H7 (cell line): ENCODE measurements around the gene CHORDC1. TPM values are rescaled to one million over a fixed set of nuclear protein-coding genes. Genes with fewer than 3 reads are reported as not detected.
"Not testable (repeated sequence)": the region's sequence is repeated elsewhere in the genome, so short reads cannot be mapped to it uniquely, and the experiment has no call there.

Experiments
- DNase-seq: peaks from one replicate; pipeline ENCODE4 v3.0.0; 2012
- H3K27me3 ChIP-seq: 2 replicates; pipeline ENCODE4 v1.6.0; 2011; ENCODE audit warnings: mild to moderate bottlenecking, low read length; ENCODE audit not compliant: control insufficient read depth, insufficient read depth
- H3K36me3 ChIP-seq: replicated peaks from 2 replicates; pipeline ENCODE4 v1.5.1; 2011; ENCODE audit warnings: low read length; ENCODE audit not compliant: control insufficient read depth, insufficient read depth
- H3K4me3 ChIP-seq: 2 replicates; pipeline ENCODE4 v1.5.1; 2011; ENCODE audit warnings: low read depth, mild to moderate bottlenecking, control low read depth, low read length, moderate library complexity; ENCODE audit not compliant: insufficient read depth
- total RNA-seq: library from RNA; depleted of rRNA; stranded (reverse); fragments of >200 nt; shearing (Covaris generic); gene quantifications from 2 replicates; pipeline ENCODE4 v1.2.3, GENCODE V29; 2014

CHORDC1 gene
- total RNA-seq, 1 experiment from 2014 or later, result 23.7 TPM

DNA sequence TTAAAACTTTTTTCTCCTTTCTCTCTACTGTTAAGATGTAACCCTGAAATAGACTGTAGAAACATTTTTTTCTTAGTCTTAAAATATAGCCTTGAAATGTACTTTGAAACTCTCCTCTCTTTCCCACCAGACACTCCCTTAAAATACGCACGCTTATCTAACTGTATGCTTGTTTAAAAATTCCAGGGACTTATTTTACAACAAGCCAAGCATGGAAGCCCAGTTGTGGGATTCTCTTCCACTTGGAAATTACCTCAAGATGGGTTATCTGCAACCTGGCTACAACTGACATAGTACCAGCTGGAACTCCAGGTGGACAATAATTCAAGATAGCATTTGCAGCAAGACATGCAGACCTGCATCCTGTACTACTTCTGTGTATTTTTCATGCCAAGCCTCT, 12.1 kb upstream of the CHORDC1 start:
- DNase-seq, result no peak
- no peak overlapping the region for H3K4me3 ChIP-seq
- no peaks in the 10 kb centered on the region for H3K27me3 ChIP-seq
- no peaks in the 10 kb centered on the region for H3K36me3 ChIP-seq

DNA sequence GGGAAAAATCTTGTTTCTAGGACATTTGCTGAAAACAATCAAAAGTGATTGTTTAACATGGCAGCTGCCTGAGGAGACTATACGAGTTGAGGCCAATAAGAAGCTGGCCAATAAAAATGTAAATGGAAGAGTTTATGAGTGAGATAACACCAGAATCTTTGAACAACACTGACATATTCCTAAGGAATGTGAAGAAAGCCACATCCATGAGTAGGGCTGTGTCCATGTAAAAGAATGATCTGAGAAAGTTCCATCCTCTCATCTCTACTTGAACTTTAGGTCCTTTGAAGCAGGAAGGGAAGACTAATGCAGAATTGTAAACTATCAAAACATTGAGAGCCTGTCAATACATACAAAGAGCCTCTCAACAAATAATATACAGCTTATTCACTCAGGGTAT, 6.9 kb upstream of the CHORDC1 start:
- no peak for DNase-seq
- Histone ChIP-seq H3K4me3 (no peak overlapping the region), H3K36me3 (no peaks in the 10 kb centered on the region), H3K27me3 (no peaks in the 10 kb centered on the region)

DNA sequence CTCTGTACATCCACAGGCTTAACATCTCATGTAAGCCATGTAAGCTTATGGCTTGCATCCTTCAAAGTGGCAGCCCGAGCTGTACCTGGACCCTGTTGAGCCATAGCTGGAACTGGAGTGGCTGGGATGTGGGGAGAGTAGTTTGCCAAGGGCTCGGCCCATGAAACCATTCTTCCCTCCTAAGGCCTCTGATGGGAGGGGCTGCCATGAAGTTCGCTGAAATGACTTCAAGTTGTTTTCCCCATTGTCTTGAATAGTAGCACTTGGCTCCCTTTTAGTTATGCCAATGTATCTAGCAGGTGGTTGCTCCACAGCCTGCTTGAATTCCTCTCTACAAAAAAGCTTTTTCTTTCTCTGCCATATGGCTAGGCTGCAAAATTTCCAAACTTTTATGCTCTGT, 5.2 kb upstream of the CHORDC1 start:
- no peak for DNase-seq
- no peak overlapping the region for H3K4me3 ChIP-seq
- H3K36me3 ChIP-seq, result no peaks in the 10 kb centered on the region
- H3K27me3 ChIP-seq, result no peaks in the 10 kb centered on the region

DNA sequence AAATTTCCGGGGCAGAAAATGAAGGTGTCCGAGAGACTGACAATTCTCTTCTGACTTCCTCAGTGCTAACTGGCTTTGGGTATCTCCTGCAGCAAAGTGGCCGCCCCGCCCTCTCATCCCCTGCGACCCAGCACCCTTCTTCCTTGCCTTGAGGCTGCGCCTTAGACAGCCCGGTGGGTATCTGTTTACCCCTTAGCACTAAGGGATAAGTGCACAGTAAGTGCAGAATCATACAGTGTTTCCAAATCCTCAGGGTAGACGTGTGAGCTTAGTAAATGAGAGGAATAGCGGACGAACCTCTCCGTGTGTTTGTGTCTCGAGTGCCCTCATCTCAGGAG, 368 bp upstream of the CHORDC1 start:
- Histone ChIP-seq H3K4me3 (peak overlapping the region; percentile 81), H3K27me3 (no peaks in the 10 kb centered on the region), H3K36me3 (no peaks in the 10 kb centered on the region)
- DNase-seq, result no peak

DNA sequence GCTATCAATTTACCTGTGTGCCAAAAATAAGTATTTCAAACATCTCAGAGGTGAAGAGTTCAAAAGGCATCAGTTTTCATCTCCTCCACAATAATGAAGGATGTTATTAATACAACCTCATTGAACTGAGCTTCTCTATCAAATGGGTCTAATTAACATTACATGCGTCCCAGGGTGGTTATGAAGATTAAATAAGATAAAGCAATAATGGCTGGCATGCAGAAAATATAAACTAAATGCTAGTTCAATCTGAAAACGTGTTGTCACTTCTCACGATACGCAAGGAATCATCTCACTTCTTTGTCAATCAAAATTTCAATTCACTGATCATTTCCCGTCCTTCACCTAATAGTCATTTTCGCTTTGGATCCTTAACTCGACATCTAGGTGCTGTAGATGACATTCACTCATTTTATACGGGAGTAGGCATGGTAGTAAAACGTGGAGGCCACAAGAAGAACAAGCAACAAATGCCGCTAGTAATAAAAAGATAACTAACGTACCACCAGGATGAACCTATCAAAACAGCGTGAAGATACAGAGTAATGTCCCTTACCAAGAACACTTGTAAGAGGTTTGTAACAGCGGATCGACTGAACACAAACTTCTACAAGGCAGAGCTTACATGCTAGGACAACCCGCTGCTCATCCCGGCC, 918 bp downstream of the CHORDC1 start:
- Histone ChIP-seq H3K27me3 (no peaks in the 10 kb centered on the region), H3K4me3 (peak overlapping the region; percentile 81), H3K36me3 (no peaks in the 10 kb centered on the region)
- no peak for DNase-seq

DNA sequence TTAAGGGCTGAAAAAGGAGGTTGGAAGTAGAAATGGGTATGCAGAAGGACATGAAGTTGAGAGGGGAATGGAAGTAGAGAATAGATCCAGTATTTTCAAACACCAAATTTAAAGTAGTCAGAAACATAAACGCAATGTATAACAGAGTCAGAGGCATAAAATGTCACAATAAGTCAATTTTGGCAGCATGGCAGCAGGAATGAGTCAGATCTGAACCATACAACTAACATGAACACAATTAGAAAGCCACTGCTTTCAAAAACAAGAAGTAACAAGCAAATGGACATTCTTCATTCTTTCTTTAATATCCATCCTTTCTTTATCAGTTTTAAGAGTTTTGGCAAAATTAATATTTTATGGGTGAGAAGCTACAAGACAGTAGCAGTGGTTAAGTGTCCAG, 2.5 kb downstream of the CHORDC1 start:
- no peak overlapping the region for H3K4me3 ChIP-seq

DNA sequence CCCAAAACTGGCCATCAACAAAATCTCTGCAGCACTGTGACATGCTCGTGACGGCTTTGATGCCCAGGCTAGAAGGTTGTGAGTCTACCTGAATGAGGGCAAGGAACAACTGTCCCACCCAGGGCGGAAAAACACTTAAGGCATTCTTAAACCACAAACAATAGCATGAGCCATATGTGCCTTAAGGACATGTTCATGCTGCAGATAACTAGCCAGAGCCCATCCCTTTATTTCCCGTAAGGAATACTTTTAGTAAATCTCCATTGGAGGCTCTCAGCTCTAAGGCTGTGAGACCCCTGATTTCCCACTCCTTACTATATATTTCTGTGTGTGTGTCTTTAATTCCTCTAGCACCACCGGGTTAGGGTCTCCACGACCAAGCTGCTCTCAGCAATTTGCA, 3.4 kb downstream of the CHORDC1 start:
- DNase-seq, result no peak
- H3K4me3 ChIP-seq, result no peak overlapping the region
- H3K36me3 ChIP-seq, result no peaks in the 10 kb centered on the region
- H3K27me3 ChIP-seq, result no peaks in the 10 kb centered on the region

More for the DNA sequence above, 2.5 kb downstream of the CHORDC1 start:
- no peak for DNase-seq
- H3K36me3 ChIP-seq, result no peaks in the 10 kb centered on the region
- no peaks in the 10 kb centered on the region for H3K27me3 ChIP-seq

DNA sequence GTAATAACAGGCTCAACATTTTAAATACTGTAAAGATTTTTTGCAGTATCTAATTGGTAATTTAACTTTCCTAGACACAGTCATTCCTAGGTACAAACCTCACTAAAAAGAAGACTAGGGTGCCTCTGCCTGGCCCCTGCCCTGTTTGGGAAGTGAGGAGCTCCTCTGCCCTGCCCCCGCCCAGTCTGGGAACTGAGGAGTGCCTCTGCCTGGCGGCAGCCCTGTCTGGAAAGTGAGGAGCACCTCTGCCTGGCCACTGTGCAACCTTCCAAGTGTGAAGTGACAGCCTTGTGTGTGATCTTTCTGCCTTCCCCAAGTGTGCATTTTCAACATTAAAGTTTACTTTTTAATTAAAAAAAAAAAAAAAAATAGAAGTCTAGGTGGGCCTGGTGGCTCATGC, 4.2 kb downstream of the CHORDC1 start:
- peak; percentile 21 for DNase-seq
- no peaks in the 10 kb centered on the region for H3K27me3 ChIP-seq
- no peak overlapping the region for H3K4me3 ChIP-seq
- no peaks in the 10 kb centered on the region; the same call in 1 of the 2 replicates for H3K36me3 ChIP-seq

DNA sequence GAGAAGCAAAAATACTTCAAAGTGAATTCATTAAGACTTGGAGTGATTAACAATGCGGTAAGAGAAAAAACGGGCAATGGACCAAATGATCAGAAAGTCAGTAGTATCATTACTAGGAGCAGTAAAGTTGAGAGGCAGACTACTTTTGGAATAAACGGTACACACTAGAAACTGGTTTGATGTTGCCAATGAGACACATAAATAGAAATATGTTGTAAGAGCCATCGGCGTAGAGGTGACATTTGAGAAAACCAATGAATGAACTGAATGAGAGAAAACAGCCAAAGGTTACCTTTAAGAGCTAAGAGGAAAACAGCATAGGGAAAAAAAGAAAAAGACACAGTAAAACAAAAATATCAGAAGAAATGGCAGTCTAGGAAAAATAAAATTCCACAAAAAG, 6.2 kb downstream of the CHORDC1 start:
- DNase-seq, result no peak
- peaks cover 3% of the 10 kb centered on the region; the same call in 1 of the 2 replicates for H3K36me3 ChIP-seq
- no peak overlapping the region for H3K4me3 ChIP-seq
- no peaks in the 10 kb centered on the region for H3K27me3 ChIP-seq

DNA sequence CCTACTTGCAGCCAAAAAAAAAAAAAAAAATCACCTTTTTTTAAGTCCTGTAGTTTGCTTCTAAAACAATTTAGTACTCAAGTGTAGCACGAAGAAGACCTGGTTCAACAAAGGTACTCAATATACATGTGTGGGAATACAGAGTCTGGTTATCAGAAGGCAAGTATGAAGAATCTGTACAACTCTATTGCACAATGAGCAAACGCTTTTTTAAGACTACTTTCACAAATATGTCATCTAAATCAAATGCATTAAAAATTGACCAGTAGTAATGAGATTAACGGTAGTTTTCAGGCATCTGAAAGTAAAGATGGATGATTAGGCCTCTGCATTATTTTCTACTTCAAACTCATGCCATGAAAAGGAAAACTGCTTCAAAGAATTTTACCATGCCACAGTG, 9.5 kb downstream of the CHORDC1 start:
- Histone ChIP-seq H3K4me3 (no peak overlapping the region), H3K36me3 (peaks cover 6% of the 10 kb centered on the region), H3K27me3 (no peaks in the 10 kb centered on the region)
- no peak for DNase-seq

DNA sequence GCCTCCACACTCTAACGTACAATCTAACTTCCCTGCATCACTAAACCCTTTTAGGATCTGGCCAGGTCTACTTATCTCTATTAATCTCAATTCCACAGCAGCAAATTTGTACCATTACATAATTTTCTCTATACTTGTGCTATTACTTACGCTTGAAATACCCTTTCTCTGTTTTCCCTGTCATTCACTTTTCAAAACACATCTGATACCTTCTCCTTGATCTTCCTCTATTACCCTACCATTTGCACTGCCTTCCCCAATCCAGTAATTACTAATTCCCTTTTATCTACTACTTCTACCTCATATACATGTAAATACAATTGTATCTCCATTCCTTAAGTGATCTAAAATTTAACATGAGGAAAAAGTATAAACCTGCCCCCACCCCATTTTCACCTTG, 14.0 kb downstream of the CHORDC1 start:
- H3K4me3 ChIP-seq, result no peak overlapping the region
- DNase-seq, result no peak
- H3K36me3 ChIP-seq, result peaks cover 9% of the 10 kb centered on the region
- no peaks in the 10 kb centered on the region for H3K27me3 ChIP-seq

DNA sequence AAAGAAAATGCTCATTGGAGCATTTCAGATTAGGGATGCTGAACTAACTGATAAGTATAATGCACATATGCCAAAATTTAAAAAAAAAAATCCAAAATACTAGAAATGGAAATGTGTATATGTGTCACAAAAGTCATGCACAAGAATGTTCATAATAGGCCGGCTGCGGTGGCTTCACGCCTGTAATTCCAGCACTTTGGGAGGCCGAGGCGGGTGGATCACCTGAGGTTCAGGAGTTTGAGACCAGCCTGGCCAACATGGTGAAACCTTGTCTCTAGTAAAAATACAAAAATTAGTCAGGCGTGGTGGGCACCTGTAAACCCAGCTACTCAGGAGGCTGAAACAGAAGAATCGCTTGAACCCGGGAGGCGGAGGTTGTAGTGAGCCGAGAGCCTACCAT, 14.9 kb downstream of the CHORDC1 start:
- not testable (repeated sequence) for H3K27me3 ChIP-seq, DNase-seq, H3K4me3 ChIP-seq
- H3K36me3 ChIP-seq, result peaks cover 10% of the 10 kb centered on the region

DNA sequence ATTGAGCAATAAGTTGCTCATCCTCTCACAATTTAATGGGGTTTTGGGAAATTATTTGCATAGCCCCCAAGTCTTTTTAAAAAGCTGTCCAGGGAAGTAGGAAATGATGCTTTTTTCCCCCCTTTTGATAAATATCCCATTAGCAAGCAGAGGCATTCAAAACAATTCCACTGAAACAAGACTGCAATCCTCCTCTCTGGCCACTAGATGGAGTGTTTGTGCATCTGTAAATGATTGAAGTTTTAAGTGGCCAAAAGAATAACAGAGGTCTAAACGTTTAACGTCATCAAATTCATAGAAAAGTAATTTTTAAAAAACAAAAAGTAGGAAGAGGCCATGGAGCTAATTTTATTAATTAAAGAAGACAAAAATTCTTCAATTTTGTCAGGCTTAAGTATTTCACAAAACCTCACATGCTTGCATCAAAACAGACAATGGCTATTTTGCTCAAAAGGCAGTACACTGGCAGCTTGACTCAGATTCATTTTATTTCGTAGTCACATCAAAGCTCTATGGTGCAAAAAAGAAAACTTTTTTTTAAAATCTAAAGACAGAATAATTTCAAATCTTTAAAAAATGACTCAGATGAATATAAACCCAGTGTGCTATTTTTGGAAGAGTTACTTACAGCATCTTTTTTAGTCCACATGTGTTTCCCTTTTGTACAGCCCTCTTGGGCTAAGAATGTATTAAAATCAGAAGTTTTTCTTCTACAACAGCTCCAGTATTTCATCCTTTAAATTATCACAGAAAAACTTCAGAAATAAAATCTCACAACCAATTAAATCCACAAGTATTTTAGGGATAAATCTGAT, 17.8 kb downstream of the CHORDC1 start:
- Histone ChIP-seq H3K27me3 (no peaks in the 10 kb centered on the region), H3K36me3 (peaks cover 9% of the 10 kb centered on the region), H3K4me3 (no peak overlapping the region)
- no peak for DNase-seq

DNA sequence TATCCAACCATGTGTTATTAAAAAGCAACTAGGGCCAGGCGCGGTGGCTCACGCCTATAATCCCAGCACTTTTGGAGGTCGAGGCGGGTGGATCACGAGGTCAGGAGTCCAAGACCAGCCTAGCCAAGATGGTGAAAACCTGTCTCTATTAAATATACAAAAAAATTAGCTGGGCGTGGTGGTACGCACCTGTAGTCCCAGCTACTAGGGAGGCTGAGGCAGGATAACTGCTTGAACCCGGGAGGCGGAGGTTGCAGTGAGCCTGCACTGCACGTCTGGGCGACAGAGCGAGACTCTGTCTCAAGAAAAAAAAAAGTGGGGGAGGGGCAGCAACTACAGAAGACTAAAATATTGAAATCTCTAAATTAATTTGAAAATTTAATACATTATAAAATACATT, 18.4 kb downstream of the CHORDC1 start:
- Histone ChIP-seq H3K27me3 (no peaks in the 10 kb centered on the region), H3K36me3 (peaks cover 6% of the 10 kb centered on the region), H3K4me3 (no peak overlapping the region)
- DNase-seq, result no peak

DNA sequence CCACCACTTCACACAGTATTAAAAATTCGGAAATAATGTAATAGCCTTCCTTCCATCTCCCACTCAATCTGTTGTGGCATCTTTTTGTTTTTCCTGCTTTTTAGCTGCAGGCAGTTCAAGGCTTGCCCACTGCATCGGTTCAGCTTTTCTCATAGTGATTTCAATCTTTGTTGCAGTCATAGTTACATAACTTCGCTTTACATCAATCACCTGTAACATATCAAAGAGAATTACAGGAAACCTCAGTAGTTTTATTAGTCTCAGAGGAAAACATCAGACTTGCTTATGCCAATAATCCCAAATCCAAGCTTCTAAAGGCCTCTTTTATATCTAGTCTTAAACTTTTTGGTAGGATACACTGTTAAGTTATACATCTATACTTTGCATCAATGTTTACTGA, 20.5 kb downstream of the CHORDC1 start:
- no peak for DNase-seq
- peaks cover 6% of the 10 kb centered on the region for H3K36me3 ChIP-seq
- no peak overlapping the region for H3K4me3 ChIP-seq
- H3K27me3 ChIP-seq, result no peaks in the 10 kb centered on the region
